ENCODE data around the gene NFU1.
"Not testable (repeated sequence)": the region's sequence is repeated elsewhere in the genome, so short reads cannot be mapped to it uniquely, and the experiment has no call there.

The NFU1 gene

DNA sequence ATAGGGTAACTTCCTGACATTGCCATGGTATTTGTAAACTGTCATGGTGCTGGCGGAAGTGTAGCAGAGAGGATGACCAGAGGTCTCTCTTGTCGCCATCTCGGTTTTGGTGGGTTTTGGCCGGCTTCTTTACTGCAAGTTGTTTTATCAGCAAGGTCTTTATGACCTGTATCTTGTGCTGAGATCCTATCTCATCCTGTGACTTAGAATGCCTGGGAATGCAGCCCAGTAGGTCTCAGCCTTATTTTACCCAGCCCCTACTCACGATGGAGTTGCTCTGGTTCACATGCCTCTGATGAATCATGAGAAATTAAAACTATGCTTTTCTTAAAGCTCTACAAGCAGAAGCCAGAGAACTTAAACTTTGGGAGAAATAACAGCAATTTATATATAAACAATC, 12.7 kb upstream of the NFU1 start:
- H3K9me3 ChIP-seq (ENCODE audit: control insufficient read depth, low read length): no peaks in the 10 kb centered on the region
- H3K9ac ChIP-seq (ENCODE audit: low read length): no peak overlapping the region
- H3K4me1 ChIP-seq (ENCODE audit: control insufficient read depth, insufficient read depth, low read length): peaks cover 23% of the 10 kb centered on the region
- no peaks in the 10 kb centered on the region for H3K36me3 ChIP-seq (ENCODE audit: control insufficient read depth, insufficient read depth, low read length, severe bottlenecking)
- DNase-seq (ENCODE audit: low read depth): peak; percentile 34
- no peaks in the 10 kb centered on the region for H3K27me3 ChIP-seq (replicated peaks; ENCODE audit: control insufficient read depth, insufficient read depth, low read length)
- H3K4me3 ChIP-seq (ENCODE audit: low read length): no peak overlapping the region

DNA sequence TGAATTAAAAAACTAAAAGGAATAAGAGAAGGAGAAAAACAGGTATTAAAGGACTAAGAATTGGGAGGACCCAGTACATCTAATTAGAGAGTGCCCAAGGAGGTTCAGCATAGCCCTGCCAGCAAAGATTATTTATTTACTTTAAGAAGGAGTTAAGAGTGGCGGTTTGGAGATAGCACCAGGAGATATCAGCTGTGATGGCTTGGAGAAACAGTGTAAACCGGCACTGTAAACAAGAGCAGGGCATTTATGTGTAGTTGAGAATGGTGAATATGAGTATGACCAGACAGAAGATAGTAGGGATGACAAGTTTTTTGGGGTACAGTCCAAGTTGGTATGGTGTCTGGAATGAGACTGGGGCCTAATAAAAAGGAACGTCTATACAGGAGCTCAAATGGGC, 6.4 kb upstream of the NFU1 start:
- not testable (repeated sequence) for H3K9ac ChIP-seq (ENCODE audit: low read length); H3K4me1 ChIP-seq (ENCODE audit: control insufficient read depth, insufficient read depth, low read length); DNase-seq (ENCODE audit: low read depth); H3K27me3 ChIP-seq (replicated peaks; ENCODE audit: control insufficient read depth, insufficient read depth, low read length); H3K4me3 ChIP-seq (ENCODE audit: low read length); H3K9me3 ChIP-seq (ENCODE audit: control insufficient read depth, low read length); H3K36me3 ChIP-seq (ENCODE audit: control insufficient read depth, insufficient read depth, low read length, severe bottlenecking)

DNA sequence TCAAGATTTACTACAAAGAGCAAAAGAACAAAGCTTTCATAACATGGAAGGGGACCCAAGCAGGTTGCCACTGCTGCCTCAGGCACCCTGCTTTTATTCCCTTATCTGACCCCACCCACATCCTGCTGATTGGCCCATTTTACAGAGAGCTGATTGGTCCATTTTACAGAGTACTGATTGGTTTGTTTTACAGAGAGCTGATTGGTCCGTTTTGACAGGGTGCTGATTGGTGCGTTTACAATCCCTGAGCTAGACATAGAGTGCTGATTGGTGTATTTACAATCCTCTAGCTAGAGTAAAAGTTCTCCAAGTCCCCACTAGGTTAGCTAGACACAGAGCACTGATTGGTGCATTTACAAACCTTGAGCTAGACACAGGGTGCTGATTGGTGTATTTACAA, 2.3 kb upstream of the NFU1 start:
- peaks cover 23% of the 10 kb centered on the region for H3K4me1 ChIP-seq (ENCODE audit: control insufficient read depth, insufficient read depth, low read length)
- H3K9ac ChIP-seq (ENCODE audit: low read length); H3K36me3 ChIP-seq (ENCODE audit: control insufficient read depth, insufficient read depth, low read length, severe bottlenecking); H3K27me3 ChIP-seq (replicated peaks; ENCODE audit: control insufficient read depth, insufficient read depth, low read length); H3K9me3 ChIP-seq (ENCODE audit: control insufficient read depth, low read length); H3K4me3 ChIP-seq (ENCODE audit: low read length); DNase-seq (ENCODE audit: low read depth): not testable (repeated sequence)

- H3K9ac ChIP-seq (ENCODE audit: low read length): no peak overlapping the region
- H3K27me3 ChIP-seq (replicated peaks; ENCODE audit: control insufficient read depth, insufficient read depth, low read length): no peaks in the 10 kb centered on the region
- no peak overlapping the region for H3K4me3 ChIP-seq (ENCODE audit: low read length)
- no peaks in the 10 kb centered on the region for H3K36me3 ChIP-seq (ENCODE audit: control insufficient read depth, insufficient read depth, low read length, severe bottlenecking)
- H3K9me3 ChIP-seq (ENCODE audit: control insufficient read depth, low read length): no peaks in the 10 kb centered on the region
- DNase-seq (ENCODE audit: low read depth): no peak
- peaks cover 23% of the 10 kb centered on the region for H3K4me1 ChIP-seq (ENCODE audit: control insufficient read depth, insufficient read depth, low read length)
These were observed 1.3 kb upstream of the NFU1 start for GRCh38 chr2:69438580-69438979.

DNA sequence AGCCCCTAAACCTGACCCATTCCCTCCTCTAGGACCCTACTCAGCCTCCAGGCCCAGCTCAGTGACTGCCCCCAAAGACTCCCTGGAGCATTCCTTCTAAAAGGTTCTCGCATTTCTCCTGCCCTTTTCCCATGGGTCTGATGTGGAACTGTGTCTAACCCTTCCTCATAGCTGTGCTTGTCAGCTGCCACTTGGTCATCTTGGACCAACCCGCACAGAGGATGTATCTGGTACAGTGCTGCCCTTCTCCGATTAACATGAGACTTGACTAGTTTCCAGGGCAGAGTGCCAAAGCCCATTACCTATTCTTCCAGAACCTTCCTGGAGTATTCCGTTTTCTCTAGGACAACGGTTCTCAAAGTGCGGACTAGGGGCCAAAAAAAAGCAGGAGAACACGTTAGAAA, 518 bp upstream of the NFU1 start:
- Histone ChIP-seq H3K27me3 (replicated peaks; ENCODE audit: control insufficient read depth, insufficient read depth, low read length) (no peaks in the 10 kb centered on the region), H3K9me3 (ENCODE audit: control insufficient read depth, low read length) (no peaks in the 10 kb centered on the region), H3K4me3 (ENCODE audit: low read length) (peak overlapping the region; percentile 86), H3K36me3 (ENCODE audit: control insufficient read depth, insufficient read depth, low read length, severe bottlenecking) (no peaks in the 10 kb centered on the region), H3K9ac (ENCODE audit: low read length) (peak overlapping the region; percentile 97), H3K4me1 (ENCODE audit: control insufficient read depth, insufficient read depth, low read length) (peaks cover 23% of the 10 kb centered on the region)
- no peak for DNase-seq (ENCODE audit: low read depth)

- H3K27me3 ChIP-seq (replicated peaks; ENCODE audit: control insufficient read depth, insufficient read depth, low read length): no peaks in the 10 kb centered on the region
- H3K36me3 ChIP-seq (ENCODE audit: control insufficient read depth, insufficient read depth, low read length, severe bottlenecking): peaks cover 3% of the 10 kb centered on the region
- DNase-seq (ENCODE audit: low read depth): no peak
- peaks cover 26% of the 10 kb centered on the region for H3K4me1 ChIP-seq (ENCODE audit: control insufficient read depth, insufficient read depth, low read length)
- H3K4me3 ChIP-seq (ENCODE audit: low read length): peak overlapping the region; percentile 86
- H3K9me3 ChIP-seq (ENCODE audit: control insufficient read depth, low read length): no peaks in the 10 kb centered on the region
- H3K9ac ChIP-seq (ENCODE audit: low read length): peak overlapping the region; percentile 97
These were observed 668 bp downstream of the NFU1 start for GRCh38 chr2:69436596-69436937.

GRCh38 chr2:69434753-69435152, 2.5 kb downstream of the NFU1 start:
- Histone ChIP-seq H3K9ac (ENCODE audit: low read length) (no peak overlapping the region), H3K4me3 (ENCODE audit: low read length) (no peak overlapping the region), H3K36me3 (ENCODE audit: control insufficient read depth, insufficient read depth, low read length, severe bottlenecking) (peaks cover 21% of the 10 kb centered on the region), H3K27me3 (replicated peaks; ENCODE audit: control insufficient read depth, insufficient read depth, low read length) (no peaks in the 10 kb centered on the region), H3K4me1 (ENCODE audit: control insufficient read depth, insufficient read depth, low read length) (peaks cover 29% of the 10 kb centered on the region), H3K9me3 (ENCODE audit: control insufficient read depth, low read length) (no peaks in the 10 kb centered on the region)
- no peak for DNase-seq (ENCODE audit: low read depth)

DNA sequence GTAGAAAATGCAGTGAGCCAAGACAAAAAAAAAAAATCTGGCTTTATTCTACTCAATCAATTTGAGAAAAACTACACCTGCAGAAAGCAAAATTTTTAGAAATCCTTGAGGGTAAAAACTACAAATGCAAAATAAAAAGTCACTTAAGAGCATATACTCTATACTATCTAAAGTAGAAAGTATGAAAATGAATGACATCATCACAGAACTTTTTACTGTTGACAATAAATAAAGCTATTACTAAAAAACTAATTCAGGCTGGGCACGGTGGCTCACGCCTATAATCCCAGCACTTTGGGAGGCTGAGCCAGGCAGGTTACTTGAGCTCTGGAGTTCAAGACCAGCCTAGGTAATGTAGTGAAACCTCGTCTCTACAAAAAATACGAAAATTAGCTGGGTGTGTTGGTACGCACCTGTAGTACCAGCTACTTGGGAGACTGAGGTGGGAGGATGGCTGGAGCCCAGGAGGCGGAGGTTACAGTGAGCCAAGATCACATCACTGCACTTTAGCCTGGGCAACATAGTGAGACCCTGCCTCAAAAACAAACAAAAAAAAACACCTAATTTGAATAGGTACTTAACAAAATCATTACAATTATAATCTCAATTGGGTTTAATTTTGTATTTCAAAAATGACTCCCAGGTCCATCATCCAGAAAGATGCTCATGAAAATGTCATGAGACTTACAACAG, 7.6 kb downstream of the NFU1 start:
- Histone ChIP-seq H3K4me1 (ENCODE audit: control insufficient read depth, insufficient read depth, low read length) (peaks cover 23% of the 10 kb centered on the region), H3K36me3 (ENCODE audit: control insufficient read depth, insufficient read depth, low read length, severe bottlenecking) (peaks cover 43% of the 10 kb centered on the region), H3K9ac (ENCODE audit: low read length) (peak overlapping the region; percentile 70), H3K9me3 (ENCODE audit: control insufficient read depth, low read length) (no peaks in the 10 kb centered on the region), H3K27me3 (replicated peaks; ENCODE audit: control insufficient read depth, insufficient read depth, low read length) (no peaks in the 10 kb centered on the region), H3K4me3 (ENCODE audit: low read length) (no peak overlapping the region)
- DNase-seq (ENCODE audit: low read depth): no peak

DNA sequence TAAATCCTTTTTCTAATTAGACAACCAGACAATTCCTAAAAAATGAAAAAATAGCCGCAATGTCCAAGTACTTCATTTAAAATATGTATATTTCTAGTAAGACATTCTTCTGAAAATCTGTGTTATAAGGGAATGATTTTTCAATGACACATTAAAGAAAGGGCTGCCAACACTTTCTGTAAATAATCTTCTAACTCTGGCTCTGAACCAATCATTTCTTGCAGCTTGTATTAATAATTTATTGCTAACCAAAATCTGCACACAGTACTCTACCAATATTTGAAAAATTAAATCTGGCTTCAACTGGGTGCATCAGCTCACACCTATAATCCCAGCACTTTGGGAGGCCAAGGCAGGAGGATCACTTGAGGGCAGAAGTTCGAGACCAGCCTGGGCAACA, 8.3 kb downstream of the NFU1 start:
- no peak overlapping the region for H3K4me3 ChIP-seq (ENCODE audit: low read length)
- H3K4me1 ChIP-seq (ENCODE audit: control insufficient read depth, insufficient read depth, low read length): peaks cover 23% of the 10 kb centered on the region
- H3K9me3 ChIP-seq (ENCODE audit: control insufficient read depth, low read length): no peaks in the 10 kb centered on the region
- H3K27me3 ChIP-seq (replicated peaks; ENCODE audit: control insufficient read depth, insufficient read depth, low read length): no peaks in the 10 kb centered on the region
- peaks cover 47% of the 10 kb centered on the region for H3K36me3 ChIP-seq (ENCODE audit: control insufficient read depth, insufficient read depth, low read length, severe bottlenecking)
- H3K9ac ChIP-seq (ENCODE audit: low read length): peak overlapping the region; percentile 70
- DNase-seq (ENCODE audit: low read depth): no peak

GRCh38 chr2:69424419-69424818, 12.8 kb downstream of the NFU1 start:
- Histone ChIP-seq H3K4me1 (ENCODE audit: control insufficient read depth, insufficient read depth, low read length) (peaks cover 16% of the 10 kb centered on the region), H3K9me3 (ENCODE audit: control insufficient read depth, low read length) (no peaks in the 10 kb centered on the region), H3K9ac (ENCODE audit: low read length) (no peak overlapping the region), H3K4me3 (ENCODE audit: low read length) (no peak overlapping the region), H3K27me3 (replicated peaks; ENCODE audit: control insufficient read depth, insufficient read depth, low read length) (no peaks in the 10 kb centered on the region), H3K36me3 (ENCODE audit: control insufficient read depth, insufficient read depth, low read length, severe bottlenecking) (peaks cover 50% of the 10 kb centered on the region)
- DNase-seq (ENCODE audit: low read depth): no peak

GRCh38 chr2:69422198-69422597, 15.0 kb downstream of the NFU1 start:
- Histone ChIP-seq H3K27me3 (replicated peaks; ENCODE audit: control insufficient read depth, insufficient read depth, low read length) (no peaks in the 10 kb centered on the region), H3K4me3 (ENCODE audit: low read length) (no peak overlapping the region), H3K9ac (ENCODE audit: low read length) (no peak overlapping the region), H3K36me3 (ENCODE audit: control insufficient read depth, insufficient read depth, low read length, severe bottlenecking) (peaks cover 63% of the 10 kb centered on the region), H3K9me3 (ENCODE audit: control insufficient read depth, low read length) (no peaks in the 10 kb centered on the region), H3K4me1 (ENCODE audit: control insufficient read depth, insufficient read depth, low read length) (no peaks in the 10 kb centered on the region)
- DNase-seq (ENCODE audit: low read depth): no peak

DNA sequence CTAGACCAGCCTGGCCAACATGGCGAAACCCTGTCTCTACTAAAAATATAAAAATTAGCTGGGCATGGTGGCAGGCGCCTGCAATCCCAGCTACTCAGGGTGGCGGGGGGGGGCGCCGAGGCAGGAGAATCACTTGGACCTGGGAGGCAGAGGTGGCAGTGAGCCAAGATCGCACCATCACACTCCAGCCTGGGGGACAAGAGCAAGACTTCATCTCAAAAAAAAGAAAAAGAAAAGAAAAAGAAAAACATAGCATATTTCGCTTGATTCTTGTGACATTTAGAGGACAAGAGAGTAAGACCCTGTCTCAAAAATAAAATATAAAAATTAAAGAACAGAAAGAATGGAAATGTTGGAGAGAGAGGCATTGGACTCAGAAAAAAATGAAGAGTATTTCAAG, 18.1 kb downstream of the NFU1 start:
- H3K4me1 ChIP-seq (ENCODE audit: control insufficient read depth, insufficient read depth, low read length); H3K27me3 ChIP-seq (replicated peaks; ENCODE audit: control insufficient read depth, insufficient read depth, low read length); DNase-seq (ENCODE audit: low read depth); H3K4me3 ChIP-seq (ENCODE audit: low read length); H3K9ac ChIP-seq (ENCODE audit: low read length); H3K9me3 ChIP-seq (ENCODE audit: control insufficient read depth, low read length): not testable (repeated sequence)
- H3K36me3 ChIP-seq (ENCODE audit: control insufficient read depth, insufficient read depth, low read length, severe bottlenecking): peaks cover 76% of the 10 kb centered on the region

All from adipocyte (in vitro differentiated cells).